Testis (tissue), 2 donors: Measurements from ENCODE around the gene VPS8.

ENCODE experiments used
- POLR2A ChIP-seq: fragments of 450-650 bp; IDR thresholded peaks from one replicate; pipeline ENCODE4 v1.6.1; 2017; ENCODE audit warnings: antibody characterized with exemption, mild to moderate bottlenecking, moderate library complexity
- TF ChIP-seq, protein P1 (sequence below), 3 experiments: fragments of 450-650 bp in 2 of 3; fragments of 200-600 bp in 1 of 3; sonication (generic) in 1 of 3; IDR thresholded peaks; one replicate each; pipeline ENCODE4 v1.5.1; 2016 to 2019; ENCODE audit warnings: antibody characterized with exemption in 3 of 3, mild to moderate bottlenecking in 2 of 3, moderate library complexity in 1 of 3

GRCh38 chr3:184952671-184953070, 140.7 kb downstream of the VPS8 start:
- TF ChIP-seq, protein P1, sequence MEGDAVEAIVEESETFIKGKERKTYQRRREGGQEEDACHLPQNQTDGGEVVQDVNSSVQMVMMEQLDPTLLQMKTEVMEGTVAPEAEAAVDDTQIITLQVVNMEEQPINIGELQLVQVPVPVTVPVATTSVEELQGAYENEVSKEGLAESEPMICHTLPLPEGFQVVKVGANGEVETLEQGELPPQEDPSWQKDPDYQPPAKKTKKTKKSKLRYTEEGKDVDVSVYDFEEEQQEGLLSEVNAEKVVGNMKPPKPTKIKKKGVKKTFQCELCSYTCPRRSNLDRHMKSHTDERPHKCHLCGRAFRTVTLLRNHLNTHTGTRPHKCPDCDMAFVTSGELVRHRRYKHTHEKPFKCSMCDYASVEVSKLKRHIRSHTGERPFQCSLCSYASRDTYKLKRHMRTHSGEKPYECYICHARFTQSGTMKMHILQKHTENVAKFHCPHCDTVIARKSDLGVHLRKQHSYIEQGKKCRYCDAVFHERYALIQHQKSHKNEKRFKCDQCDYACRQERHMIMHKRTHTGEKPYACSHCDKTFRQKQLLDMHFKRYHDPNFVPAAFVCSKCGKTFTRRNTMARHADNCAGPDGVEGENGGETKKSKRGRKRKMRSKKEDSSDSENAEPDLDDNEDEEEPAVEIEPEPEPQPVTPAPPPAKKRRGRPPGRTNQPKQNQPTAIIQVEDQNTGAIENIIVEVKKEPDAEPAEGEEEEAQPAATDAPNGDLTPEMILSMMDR (IDR thresholded peaks at IDR 0.05): no peak
- no peak for TF ChIP-seq POLR2A
